Keratinocyte (primary cell): ENCODE data around the gene UROC1.

ENCODE experiments used
- CTCF ChIP-seq, 3 experiments: IDR thresholded peaks in 1 of 3; conservative IDR thresholded peaks in 1 of 3; optimal IDR thresholded peaks in 1 of 3; 2 replicates in 2 of 3; 3 replicates in 1 of 3; pipeline versions ENCODE3 to v1.5.1; 2011; ENCODE audit warnings: low read length in 3 of 3, mild to moderate bottlenecking in 3 of 3, moderate library complexity in 2 of 3, control low read depth in 1 of 3, inconsistent platforms in 1 of 3; ENCODE audit not compliant: insufficient read depth in 2 of 3; ENCODE audit errors: extremely low read depth in 1 of 3
- EZH2 ChIP-seq: IDR thresholded peaks from one replicate; pipeline ENCODE4 v1.6.1; 2012; ENCODE audit warnings: inconsistent platforms, mild to moderate bottlenecking, low read length, moderate library complexity

GRCh38 chr3:126485956-126486355, 31.6 kb downstream of the UROC1 start:
- no peak for TF ChIP-seq CTCF (optimal IDR thresholded peaks at IDR 0.05 in 1 of 3, IDR thresholded peaks at IDR 0.05 in 1 of 3, conservative IDR thresholded peaks at IDR 0.05 in 1 of 3; ENCODE audit: extremely low read depth in 1 of 3, insufficient read depth in 2 of 3, low read length in 3 of 3)
- TF ChIP-seq EZH2: no peak
